GM21737 (cell line): ENCODE results near the gene PSORS1C1.
"Not testable (repeated sequence)": the region's sequence is repeated elsewhere in the genome, so short reads cannot be mapped to it uniquely, and the experiment has no call there.

Experiments used
- ATAC-seq: cut with Tn5 transposase; IDR thresholded peaks from one replicate; pipeline ENCODE4 v1.9.1; 2021; ENCODE audit warnings: mild to moderate bottlenecking, moderate library complexity; ENCODE audit not compliant: unreplicated experiment

Gene PSORS1C1, protein sequence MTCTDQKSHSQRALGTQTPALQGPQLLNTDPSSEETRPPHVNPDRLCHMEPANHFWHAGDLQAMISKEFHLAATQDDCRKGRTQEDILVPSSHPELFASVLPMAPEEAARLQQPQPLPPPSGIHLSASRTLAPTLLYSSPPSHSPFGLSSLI

DNA sequence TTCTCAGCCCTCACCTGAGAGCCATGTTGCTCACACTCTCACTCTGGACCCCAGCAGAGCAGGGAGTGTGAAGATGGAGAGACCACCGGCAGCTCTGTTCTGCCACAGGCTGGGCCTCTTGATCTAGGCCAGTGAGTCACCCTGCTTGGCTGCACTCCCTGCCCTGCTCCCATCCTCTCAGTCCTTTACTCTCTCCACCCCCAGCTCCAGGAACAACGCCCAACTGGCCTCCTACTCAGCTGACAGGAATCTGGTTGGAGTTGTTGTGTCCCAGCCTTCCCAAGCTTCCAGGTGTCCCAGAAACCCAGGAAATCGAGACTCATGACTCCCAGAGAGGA lies at the start of gene PSORS1C1:
PSORS1C1 (plus strand) TSS at position 260 of the 338 bp plus-strand sequence. CDS start 14,833 bp downstream, outside the sequence.
- ATAC-seq = no peak

DNA sequence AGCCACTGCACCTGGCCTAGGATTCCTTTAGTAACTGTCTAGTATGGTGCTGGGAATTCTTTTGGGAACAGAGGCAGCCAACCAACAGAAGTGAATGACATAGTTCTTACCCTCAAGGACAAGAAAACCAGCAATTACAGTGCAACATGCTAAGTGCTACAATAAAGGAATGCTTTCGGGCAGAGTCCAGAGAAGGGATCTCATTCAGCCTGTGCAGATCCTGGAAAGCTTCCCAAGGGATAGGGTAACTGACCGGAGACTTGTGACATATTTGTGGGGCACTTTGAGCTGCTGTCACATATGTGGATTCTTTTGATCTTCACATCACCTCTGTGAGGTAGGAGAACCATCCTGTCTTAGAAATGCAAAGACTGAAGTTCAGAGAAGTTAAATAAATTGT lies 49.0 kb upstream of the PSORS1C1 start:
- no peak for ATAC-seq

- not testable (repeated sequence) for ATAC-seq
Observed at GRCh38 chr6:31067028-31067427, 47.6 kb upstream of the PSORS1C1 start.

- not testable (repeated sequence) for ATAC-seq
Observed at GRCh38 chr6:31067891-31068668, 46.5 kb upstream of the PSORS1C1 start.

- ATAC-seq = peak; percentile 59
Observed at GRCh38 chr6:31068669-31069340, 45.8 kb upstream of the PSORS1C1 start.

- no peak for ATAC-seq
Observed at GRCh38 chr6:31070711-31071197, 43.8 kb upstream of the PSORS1C1 start.

DNA sequence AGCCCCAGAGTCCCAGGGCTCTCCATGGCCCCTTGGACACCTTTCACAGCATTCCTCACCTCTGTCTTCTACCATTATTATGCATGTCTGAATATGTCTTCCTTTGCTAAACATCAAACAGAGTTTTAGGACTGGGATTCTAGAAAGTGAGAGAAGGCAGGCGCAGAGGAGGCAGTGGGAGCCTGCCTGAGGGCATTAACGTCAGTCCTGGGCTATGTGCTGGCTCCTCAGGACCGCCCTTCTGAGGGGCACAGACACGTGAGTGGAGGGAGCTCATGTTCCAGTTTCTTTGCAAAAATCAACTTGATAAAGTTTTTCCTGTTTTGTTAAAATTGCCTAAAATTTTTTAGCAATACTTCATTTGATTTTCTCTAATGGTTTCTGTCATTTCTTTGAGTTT lies 40.2 kb upstream of the PSORS1C1 start:
- no peak for ATAC-seq

GRCh38 chr6:31075528-31075927 lies 39.1 kb upstream of the PSORS1C1 start:
- ATAC-seq = no peak

GRCh38 chr6:31076611-31077010 lies 38.0 kb upstream of the PSORS1C1 start:
- no peak for ATAC-seq

GRCh38 chr6:31079656-31080261 lies 34.8 kb upstream of the PSORS1C1 start:
- no peak for ATAC-seq

- ATAC-seq = no peak
Observed at GRCh38 chr6:31081872-31082271, 32.7 kb upstream of the PSORS1C1 start.

GRCh38 chr6:31083742-31084354 lies 30.8 kb upstream of the PSORS1C1 start:
- ATAC-seq = no peak

DNA sequence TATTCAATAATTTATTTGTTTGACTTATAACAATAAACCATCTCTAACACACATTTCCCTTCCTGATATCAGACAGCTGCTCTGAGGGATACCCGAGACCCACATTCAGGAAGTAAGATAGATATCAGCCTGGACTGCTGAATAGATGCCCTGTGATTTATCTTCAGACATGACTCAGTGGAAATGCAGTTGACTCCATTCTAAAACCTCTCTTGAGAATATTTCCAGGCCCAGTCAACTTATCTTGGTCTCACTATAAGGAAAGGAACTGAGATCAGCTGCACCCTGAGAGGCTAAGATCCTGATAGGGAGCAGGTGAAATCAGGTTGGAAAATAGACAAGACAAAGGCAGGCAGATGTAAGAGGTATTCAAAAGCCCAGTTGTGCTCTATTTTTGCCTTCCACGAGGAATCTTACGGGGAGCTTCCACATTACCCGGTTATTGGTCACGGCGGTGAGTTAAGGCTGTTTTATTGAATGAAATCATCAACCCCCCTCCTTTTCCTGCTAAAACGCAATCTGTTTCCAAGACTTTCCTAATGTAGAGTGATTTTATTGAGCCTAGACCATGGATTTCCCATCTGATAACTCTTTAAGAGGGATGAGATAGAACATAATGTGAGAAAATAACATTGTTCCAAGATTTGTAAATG lies 27.7 kb upstream of the PSORS1C1 start:
- no peak for ATAC-seq

- peak; percentile 68 for ATAC-seq
Observed at GRCh38 chr6:31087494-31088089, 27.0 kb upstream of the PSORS1C1 start.

GRCh38 chr6:31090275-31090972 lies 24.2 kb upstream of the PSORS1C1 start:
- no peak for ATAC-seq

DNA sequence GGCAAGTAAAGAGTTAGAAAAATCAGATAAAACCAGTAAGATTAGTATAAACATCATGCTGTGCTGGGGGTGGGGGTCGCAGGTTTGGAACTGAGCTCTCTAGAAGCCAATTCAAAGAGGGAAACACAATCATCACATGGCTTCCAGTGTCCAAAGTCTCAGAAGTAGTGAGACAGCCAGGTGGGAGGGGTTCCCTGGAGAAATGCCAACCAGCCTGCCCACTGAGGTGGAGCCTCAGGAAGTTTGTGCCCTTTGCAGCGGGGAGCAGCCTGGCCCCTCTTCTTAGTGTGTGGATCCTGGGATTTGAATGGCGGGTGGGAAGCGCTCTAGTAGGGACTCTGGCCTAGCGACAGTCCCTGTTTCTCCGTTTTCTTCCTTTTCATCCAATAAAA lies 23.6 kb upstream of the PSORS1C1 start:
- no peak for ATAC-seq

DNA sequence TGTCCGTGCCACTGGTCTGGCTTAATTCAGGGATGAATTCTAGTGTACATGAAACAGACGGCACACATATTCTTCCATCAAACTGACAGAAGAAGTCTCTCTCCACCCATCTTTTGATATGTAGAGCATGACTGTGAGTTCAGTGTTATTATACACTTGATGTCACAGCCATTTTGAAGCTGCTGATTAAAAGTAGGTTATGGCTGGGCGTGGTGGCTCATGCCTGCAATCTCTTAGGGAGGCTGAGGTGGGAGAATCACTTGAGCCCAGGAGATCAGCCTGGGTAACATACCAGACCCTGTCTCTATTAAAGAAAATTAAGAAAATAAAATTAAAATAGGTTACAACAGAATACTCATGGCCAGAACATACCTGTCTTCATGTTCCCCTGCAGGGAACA lies 22.9 kb upstream of the PSORS1C1 start:
- ATAC-seq = no peak

DNA sequence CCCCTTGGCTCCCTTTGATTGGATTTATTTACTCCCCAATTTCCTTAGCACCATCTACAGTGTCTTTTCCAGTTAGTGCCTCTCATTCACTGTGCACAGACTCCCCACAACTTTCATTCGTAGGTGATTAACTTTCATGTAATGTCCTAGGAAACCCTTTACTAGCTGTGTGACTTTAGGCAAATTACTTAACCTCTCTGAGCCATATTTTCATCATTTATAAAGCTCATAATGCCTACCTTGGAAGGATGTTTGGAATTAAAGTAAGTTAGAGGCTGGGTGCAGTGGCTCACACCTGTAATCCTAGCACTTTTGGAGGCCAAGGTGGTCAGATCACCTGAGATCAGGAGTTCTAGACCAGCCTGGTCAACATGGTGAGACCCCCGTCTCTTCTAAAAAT lies 22.4 kb upstream of the PSORS1C1 start:
- ATAC-seq = no peak

- no peak for ATAC-seq
Observed at GRCh38 chr6:31092769-31093505, 21.7 kb upstream of the PSORS1C1 start.
